Cardiac septum (tissue), 1 donor: ENCODE results near the gene PAM16. TPM values are rescaled to one million over a fixed set of nuclear protein-coding genes. Genes with fewer than 3 reads are reported as not detected.
"Not testable (repeated sequence)": the region's sequence is repeated elsewhere in the genome, so short reads cannot be mapped to it uniquely, and the experiment has no call there.

Source experiments
- DNase-seq: peaks from one replicate; pipeline ENCODE4 v3.0.0-alpha.2; 2020; ENCODE audit warnings: low spot score
- intact Hi-C: fragments of 100-400 bp; cut with DNase I; formaldehyde crosslinking; loops from one replicate; pipeline ENCODE4 v1.14.0; 2022
- long read RNA-seq: library from polyadenylated mRNA; unstranded; transcript quantifications from one replicate; pipeline ENCODE4 v2.0.0, GENCODE V29; 2021
- total RNA-seq: library from RNA; stranded (reverse); fragmentation: NEBNext Ultra II Directional; extraction: Animal tissue kit (Norgen Biotek cat#: 25700); gene quantifications from one replicate; pipeline ENCODE4 v1.2.1, GENCODE V29; 2021
- donor health status: DM: no; HTN: no; CAD: no.

Gene PAM16
- 43.3 TPM for total RNA-seq
- long read RNA-seq, transcript PAM16-201 (5 exons, 587 nt): major isoform, 22 of 34 reads
- long read RNA-seq, partial matches to known transcripts: 0 of 34 reads
- long read RNA-seq, other reads (novel, unspliced or antisense): 10 of 34 reads

- DNase-seq: peak; percentile 98
- intact Hi-C loops: no loop called here
Measured at GRCh38 chr16:4350787-4351659, at the start of gene PAM16. TSS of gene PAM16 (minus strand) at chr16:4351321. CDS start at chr16:4351234, 87 bp downstream.

GRCh38 chr16:4399001-4399730, 48.0 kb upstream of the PAM16 start:
- no peak for DNase-seq
- intact Hi-C loops: no loop called here

- DNase-seq: no peak
- intact Hi-C loops: no loop called here
Measured at GRCh38 chr16:4395055-4395726, 44.1 kb upstream of the PAM16 start.

GRCh38 chr16:4393850-4394249, 42.7 kb upstream of the PAM16 start:
- DNase-seq, intact Hi-C loops: not testable (repeated sequence)

GRCh38 chr16:4393240-4393600, 42.1 kb upstream of the PAM16 start:
- intact Hi-C loops: no loop called here
- DNase-seq: no peak

GRCh38 chr16:4392382-4393239, 41.5 kb upstream of the PAM16 start:
- DNase-seq: no peak
- intact Hi-C loops: no loop called here

- intact Hi-C loops: no loop called here
- DNase-seq: no peak
Measured at GRCh38 chr16:4391631-4392381, 40.7 kb upstream of the PAM16 start.

- intact Hi-C loops: no loop called here
- no peak for DNase-seq
Measured at GRCh38 chr16:4390266-4391260, 39.4 kb upstream of the PAM16 start.

GRCh38 chr16:4389051-4389955, 38.2 kb upstream of the PAM16 start:
- no peak for DNase-seq
- intact Hi-C loops: no loop called here

GRCh38 chr16:4388271-4389021, 37.3 kb upstream of the PAM16 start:
- DNase-seq: no peak
- intact Hi-C loops: no loop called here

GRCh38 chr16:4387781-4388180, 36.7 kb upstream of the PAM16 start:
- DNase-seq: no peak
- intact Hi-C loops: no loop called here

- DNase-seq: no peak
- intact Hi-C loops: no loop called here
Measured at GRCh38 chr16:4386951-4387565, 35.9 kb upstream of the PAM16 start.

- no peak for DNase-seq
- intact Hi-C loops: no loop called here
Measured at GRCh38 chr16:4386451-4386805, 35.3 kb upstream of the PAM16 start.

- no peak for DNase-seq
- intact Hi-C loops: no loop called here
Measured at GRCh38 chr16:4385789-4386450, 34.8 kb upstream of the PAM16 start.
